ENCODE data around the gene SP4.
A peak's percentile ranks its signal among the peaks of the same experiment; 100 is the strongest.
"Not testable (repeated sequence)": the region's sequence is repeated elsewhere in the genome, so short reads cannot be mapped to it uniquely, and the experiment has no call there.

The SP4 gene

GRCh38 chr7:21524680-21525079 lies 96.8 kb downstream of the SP4 start:
- Histone ChIP-seq H3K4me3 (ENCODE audit: low read depth, low read length) (no peak overlapping the region), H3K36me3 (no peaks in the 10 kb centered on the region), H3K4me1 (no peaks in the 10 kb centered on the region), H3K9me3 (no peaks in the 10 kb centered on the region), H3K27me3 (peaks cover 12% of the 10 kb centered on the region; the same call in 1 of the 2 replicates)
- TF ChIP-seq CTCF (IDR thresholded peaks at IDR 0.05; ENCODE audit: low read depth, low read length) = no peak
- no peak for DNase-seq

- peaks cover 12% of the 10 kb centered on the region; the same call in 1 of the 2 replicates for H3K27me3 ChIP-seq
- TF ChIP-seq CTCF (IDR thresholded peaks at IDR 0.05; ENCODE audit: low read depth, low read length) = peak; percentile 55
- H3K4me3 ChIP-seq (ENCODE audit: low read depth, low read length) = no peak overlapping the region
- no peaks in the 10 kb centered on the region for H3K9me3 ChIP-seq
- no peaks in the 10 kb centered on the region for H3K4me1 ChIP-seq
- no peak for DNase-seq
- no peaks in the 10 kb centered on the region for H3K36me3 ChIP-seq
Observed at GRCh38 chr7:21526007-21526406, 98.1 kb downstream of the SP4 start.

- no peak overlapping the region for H3K4me3 ChIP-seq (ENCODE audit: low read depth, low read length)
- no peaks in the 10 kb centered on the region for H3K36me3 ChIP-seq
- no peak for DNase-seq
- no peaks in the 10 kb centered on the region for H3K9me3 ChIP-seq
- H3K27me3 ChIP-seq = peaks cover 12% of the 10 kb centered on the region; the same call in 1 of the 2 replicates
- no peak for TF ChIP-seq CTCF (IDR thresholded peaks at IDR 0.05; ENCODE audit: low read depth, low read length)
- H3K4me1 ChIP-seq = no peaks in the 10 kb centered on the region
Observed at GRCh38 chr7:21526448-21526847, 98.6 kb downstream of the SP4 start.

GRCh38 chr7:21532485-21532884 lies 104.6 kb downstream of the SP4 start:
- H3K9me3 ChIP-seq; H3K36me3 ChIP-seq; H3K4me3 ChIP-seq (ENCODE audit: low read depth, low read length); DNase-seq; H3K27me3 ChIP-seq; H3K4me1 ChIP-seq: not testable (repeated sequence)

- not testable (repeated sequence) for H3K9me3 ChIP-seq; DNase-seq; H3K4me1 ChIP-seq; H3K4me3 ChIP-seq (ENCODE audit: low read depth, low read length); H3K27me3 ChIP-seq; H3K36me3 ChIP-seq
Observed at GRCh38 chr7:21533646-21534045, 105.8 kb downstream of the SP4 start.

- H3K4me1 ChIP-seq; DNase-seq; H3K9me3 ChIP-seq; H3K36me3 ChIP-seq; H3K4me3 ChIP-seq (ENCODE audit: low read depth, low read length): not testable (repeated sequence)
- H3K27me3 ChIP-seq = peaks cover 15% of the 10 kb centered on the region
Observed at GRCh38 chr7:21536445-21537118, 108.7 kb downstream of the SP4 start.

GRCh38 chr7:21538936-21539495 lies 111.1 kb downstream of the SP4 start:
- Histone ChIP-seq H3K27me3 (peaks cover 39% of the 10 kb centered on the region), H3K9me3 (no peaks in the 10 kb centered on the region), H3K4me1 (no peaks in the 10 kb centered on the region), H3K36me3 (no peaks in the 10 kb centered on the region), H3K4me3 (ENCODE audit: low read depth, low read length) (no peak overlapping the region)
- no peak for TF ChIP-seq CTCF (IDR thresholded peaks at IDR 0.05; ENCODE audit: low read depth, low read length)
- no peak for DNase-seq

Data from BE2C (cell line).